Esophagus muscularis mucosa (tissue), 4 donors: Measurements from ENCODE around the gene HAGH. TPM values are rescaled to one million over a fixed set of nuclear protein-coding genes. Genes with fewer than 3 reads are reported as not detected.

Source experiments
- DNase-seq: peaks from one replicate; pipeline ENCODE4 v3.0.0-alpha.2; 2017; ENCODE audit errors: extremely low spot score
- H3K27ac ChIP-seq, 4 donors: fragments of 200-600 bp; sonication (generic); replicated peaks in 1 of 4; 1 replicate in 3 of 4; 2 replicates in 1 of 4; pipeline ENCODE4 v1.5.1; 2016 to 2019; ENCODE audit warnings: mild to moderate bottlenecking in 1 of 4
- H3K27me3 ChIP-seq, 4 donors: fragments of 200-600 bp; sonication (generic); one replicate each; pipeline versions ENCODE4 v1.5.1 to v1.6.0; 2016 to 2019
- H3K36me3 ChIP-seq, 4 donors: fragments of 200-600 bp; sonication (generic); one replicate each; pipeline ENCODE4 v1.5.1; 2016 to 2019
- H3K4me1 ChIP-seq, 4 donors: fragments of 200-600 bp; sonication (generic); one replicate each; pipeline ENCODE4 v1.5.1; 2016 to 2019
- H3K4me3 ChIP-seq, 4 donors: fragments of 200-600 bp; sonication (generic); 1 replicate in 2 of 4; 2 replicates in 2 of 4; pipeline ENCODE4 v1.5.1; 2016 to 2019; ENCODE audit warnings: mild to moderate bottlenecking in 4 of 4, moderate library complexity in 1 of 4
- H3K9me3 ChIP-seq, 4 donors: fragments of 200-600 bp; sonication (generic); 1 replicate in 3 of 4; 2 replicates in 1 of 4; pipeline ENCODE4 v1.5.1; 2016 to 2019
- CTCF ChIP-seq, 3 experiments: fragments of 200-600 bp in 2 of 3; fragments of 450-650 bp in 1 of 3; sonication (generic) in 2 of 3; IDR thresholded peaks; one replicate each; pipeline ENCODE4 v1.5.1; 2017 to 2019; ENCODE audit warnings: antibody characterized with exemption in 3 of 3, mild to moderate bottlenecking in 2 of 3, moderate library complexity in 1 of 3
- EP300 ChIP-seq: sonication (generic); formaldehyde crosslinking; IDR thresholded peaks from one replicate; pipeline ENCODE4 v1.6.1; 2017; ENCODE audit warnings: antibody characterized with exemption
- POLR2A ChIP-seq: fragments of 450-650 bp; IDR thresholded peaks from one replicate; pipeline ENCODE4 v1.6.1; 2017; ENCODE audit warnings: antibody characterized with exemption, moderate library complexity, mild to moderate bottlenecking, low read depth
- POLR2AphosphoS5 ChIP-seq, 2 donors: sonication (generic); formaldehyde crosslinking; IDR thresholded peaks; one replicate each; pipeline ENCODE4 v1.6.1; 2017; ENCODE audit warnings: antibody characterized with exemption in 2 of 2
- WGBS: methylation state at CpG from one replicate; pipeline ENCODE4 v1.1.5; 2018; 5-methylcytosine and 5-hydroxymethylcytosine counted together
- intact Hi-C: fragments of 100-400 bp; cut with DNase I; formaldehyde crosslinking; loops from one replicate; pipeline ENCODE4 v1.15.1; 2023
- total RNA-seq, 4 donors: library from RNA; depleted of rRNA; stranded (reverse); fragments of >200 nt; gene quantifications; one replicate each; pipeline versions ENCODE4 v1.1.0 to v1.2.1, GENCODE V29; 2016

Gene HAGH
- total RNA-seq, 4 donors from 2014 or later = 148 to 264 (median 180) TPM

GRCh38 chr16:1870365-1871082, 43.9 kb upstream of the HAGH start:
- intact Hi-C loops = no loop called here

DNA sequence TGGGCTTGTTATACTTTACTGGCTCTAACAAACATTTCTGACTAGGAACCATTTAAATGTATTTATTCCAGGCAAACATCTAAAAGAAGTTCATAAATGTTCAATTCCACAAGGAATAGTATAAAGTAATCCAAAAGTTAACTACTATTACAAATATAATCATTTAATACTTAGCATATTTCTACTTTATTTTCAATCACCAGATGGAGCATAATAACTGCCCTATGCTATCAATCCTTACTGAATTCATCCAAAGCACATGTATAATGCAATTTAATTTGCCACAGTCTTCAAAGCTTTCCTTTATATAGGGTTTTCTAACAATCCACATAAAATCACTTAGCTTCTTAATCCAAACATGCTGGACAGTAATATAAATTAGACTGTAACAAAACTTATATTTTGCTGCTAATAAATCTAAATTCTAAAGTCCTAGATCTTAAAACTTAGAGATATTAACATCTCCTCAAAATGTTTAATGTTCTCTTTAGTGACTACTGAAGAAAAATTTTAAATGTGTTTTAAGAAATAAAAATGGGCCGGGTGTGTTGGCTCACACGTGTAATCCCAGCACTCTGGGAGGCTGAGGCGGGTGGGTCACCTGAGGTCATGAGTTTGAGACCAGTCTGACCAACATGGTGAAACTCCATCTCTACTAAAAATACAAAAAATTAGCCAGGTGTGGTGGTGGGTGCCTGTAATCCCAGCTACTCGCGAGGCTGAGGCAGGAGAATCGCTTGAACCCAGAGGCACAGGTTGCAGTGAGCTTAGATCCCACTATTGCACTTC, 39.5 kb upstream of the HAGH start:
- Histone ChIP-seq H3K4me3 (no peak overlapping the region), H3K4me1 (no peaks in the 10 kb centered on the region), H3K36me3 (no peaks in the 10 kb centered on the region), H3K9me3 (no peaks in the 10 kb centered on the region), H3K27ac (no peak overlapping the region), H3K27me3 (peaks cover 0 to 24% (median 0%) of the 10 kb centered on the region in 4 donors)
- WGBS = 51% methylated on average over 6 of the region's 6 CpGs
- TF ChIP-seq CTCF (IDR thresholded peaks at IDR 0.05) (no peak), POLR2A (no peak), POLR2AphosphoS5 (IDR thresholded peaks at IDR 0.05) (no peak), EP300 (no peak)
- intact Hi-C loops = no loop called here
- DNase-seq = no peak

More at GRCh38 chr16:1870365-1871082, 43.9 kb upstream of the HAGH start:
- H3K27ac ChIP-seq = no peak overlapping the region
- DNase-seq = no peak
- no peak overlapping the region for H3K4me3 ChIP-seq
- WGBS = 54% methylated on average over 9 of the region's 9 CpGs
- no peaks in the 10 kb centered on the region for H3K9me3 ChIP-seq
- TF ChIP-seq CTCF (IDR thresholded peaks at IDR 0.05) (no peak), POLR2AphosphoS5 (IDR thresholded peaks at IDR 0.05) (no peak), EP300 (no peak), POLR2A (no peak)
- peaks cover 4 to 37% (median 22%) of the 10 kb centered on the region in 4 donors for H3K27me3 ChIP-seq
- H3K4me1 ChIP-seq = peaks cover 0 to 11% (median 7%) of the 10 kb centered on the region in 4 donors
- H3K36me3 ChIP-seq = no peaks in the 10 kb centered on the region

- no peak overlapping the region for H3K4me3 ChIP-seq
- H3K36me3 ChIP-seq = no peaks in the 10 kb centered on the region
- intact Hi-C loops = no loop called here
- peaks cover 0 to 36% (median 6%) of the 10 kb centered on the region in 4 donors for H3K27me3 ChIP-seq
- DNase-seq = no peak
- WGBS = 14% methylated on average over 4 of the region's 4 CpGs
- no peak overlapping the region for H3K27ac ChIP-seq
- no peaks in the 10 kb centered on the region for H3K9me3 ChIP-seq
- TF ChIP-seq CTCF (IDR thresholded peaks at IDR 0.05) (peak; percentile 59 to 65 (median 61)), POLR2A (no peak)
- no peaks in the 10 kb centered on the region for H3K4me1 ChIP-seq
Observed at GRCh38 chr16:1863681-1864460, 37.2 kb upstream of the HAGH start.

DNA sequence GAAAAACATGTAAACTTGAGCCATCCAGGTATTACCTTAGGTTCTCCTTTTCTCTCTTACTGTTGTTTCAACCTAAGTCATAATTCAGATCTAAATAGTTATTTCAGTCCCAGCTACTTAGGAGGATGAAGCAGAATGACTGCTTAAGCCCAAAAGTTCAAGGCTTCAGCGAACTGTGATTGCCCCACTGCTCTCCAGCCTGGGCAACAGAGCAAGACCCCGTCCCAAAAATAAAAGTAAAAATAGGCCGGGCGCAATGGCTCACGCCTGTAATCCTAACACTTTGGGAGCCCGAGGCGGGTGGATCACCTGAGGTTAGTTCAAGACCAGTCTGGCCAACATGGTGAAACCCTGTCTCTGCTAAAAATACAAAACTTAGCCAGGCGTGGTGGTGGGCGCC, 35.8 kb upstream of the HAGH start:
- peaks cover 0 to 48% (median 11%) of the 10 kb centered on the region in 4 donors for H3K27me3 ChIP-seq
- TF ChIP-seq POLR2A (no peak), CTCF (IDR thresholded peaks at IDR 0.05) (no peak), POLR2AphosphoS5 (IDR thresholded peaks at IDR 0.05) (no peak), EP300 (no peak)

More for the DNA sequence above, 35.8 kb upstream of the HAGH start:
- Histone ChIP-seq H3K4me3 (no peak overlapping the region), H3K9me3 (no peaks in the 10 kb centered on the region), H3K36me3 (no peaks in the 10 kb centered on the region), H3K4me1 (no peaks in the 10 kb centered on the region), H3K27ac (no peak overlapping the region)
- DNase-seq = no peak
- intact Hi-C loops = no loop called here
- 72% methylated on average over 9 of the region's 9 CpGs for WGBS
